HepG2 (cell line): ENCODE data around the gene PA2G4. TPM values are rescaled to one million over a fixed set of nuclear protein-coding genes. Genes with fewer than 3 reads are reported as not detected.

Source experiments
- JARID2 ChIP-seq: sonication (generic); formaldehyde crosslinking; IDR thresholded peaks from 2 replicates; pipeline ENCODE4 v1.8.1; 2023; ENCODE audit warnings: missing genetic modification reagents, inconsistent platforms; ENCODE audit not compliant: insufficient replicate concordance
- MEIS2 ChIP-seq: sonication (generic); formaldehyde crosslinking; IDR thresholded peaks from 2 replicates; pipeline ENCODE4 v1.9.0; 2021; ENCODE audit warnings: mild to moderate bottlenecking, missing genetic modification reagents
- MXD4 ChIP-seq: IDR thresholded peaks from 2 replicates; pipeline ENCODE4 v1.6.1; 2016; ENCODE audit warnings: mild to moderate bottlenecking, missing biosample characterization, missing genetic modification reagents
- NFYC ChIP-seq: IDR thresholded peaks from 2 replicates; pipeline ENCODE4 v1.6.1; 2016; ENCODE audit warnings: missing genetic modification reagents, missing compliant biosample characterization
- PLRG1 ChIP-seq: fragments of 450-650 bp; conservative IDR thresholded peaks from 2 replicates; pipeline ENCODE4 v1.6.1; 2016
- POLR2G ChIP-seq: fragments of 200-400 bp; formaldehyde crosslinking; IDR thresholded peaks from 2 replicates; pipeline ENCODE4 v1.6.1; 2018; ENCODE audit warnings: mild to moderate bottlenecking, low read depth, low read length, moderate library complexity
- U2AF1 ChIP-seq: fragments of 200-400 bp; formaldehyde crosslinking; optimal IDR thresholded peaks from 2 replicates; pipeline ENCODE3; 2017; ENCODE audit warnings: mild to moderate bottlenecking, low read depth, low read length
- ZBTB20 ChIP-seq: sonication (generic); formaldehyde crosslinking; IDR thresholded peaks from 2 replicates; pipeline ENCODE4 v1.8.1; 2023; ENCODE audit warnings: missing genetic modification reagents, low read depth, mild to moderate bottlenecking, borderline replicate concordance
- ZNF180 ChIP-seq: sonication (generic); formaldehyde crosslinking; IDR thresholded peaks from 2 replicates; pipeline ENCODE4 v1.4.0; 2020; ENCODE audit warnings: low read depth, missing genetic modification reagents, borderline replicate concordance
- polyA plus RNA-seq, 8 experiments: library from polyadenylated mRNA; depleted of rRNA in 3 of 8; stranded (reverse) in 7 of 8; unstranded in 1 of 8; fragments of >200 nt; fragmentation: Illumina TruSeq in 4 of 8; extraction: Trizol in 4 of 8; gene quantifications; 2 replicates each; pipeline versions ENCODE4 v1.2.1 to v1.2.3, GENCODE V29; 2011 to 2016; ENCODE audit warnings: low read depth in 4 of 8, missing spikeins in 1 of 8, mixed read lengths in 1 of 8; ENCODE audit not compliant: insufficient read depth in 1 of 8
- total RNA-seq, 5 experiments: library from RNA; depleted of rRNA; stranded (reverse); fragments of >200 nt; fragmentation: Illumina TruSeq; extraction: Trizol; gene quantifications; 2 replicates each; pipeline ENCODE4 v1.2.3, GENCODE V29; 2016; ENCODE audit warnings: low read depth in 1 of 5
- TF ChIP-seq, protein P1 (sequence below): sonication (generic); formaldehyde crosslinking; IDR thresholded peaks from 2 replicates; pipeline ENCODE4 v1.5.0; 2020; ENCODE audit warnings: mild to moderate bottlenecking, low read depth, missing genetic modification reagents, borderline replicate concordance
- TF ChIP-seq, protein P2 (sequence below): sonication (generic); formaldehyde crosslinking; conservative IDR thresholded peaks from 2 replicates; pipeline ENCODE4 v1.4.0; 2020; ENCODE audit warnings: missing genetic modification reagents
- TF ChIP-seq, protein P3 (sequence below): sonication (generic); formaldehyde crosslinking; IDR thresholded peaks from 2 replicates; pipeline ENCODE4 v1.4.0; 2020; ENCODE audit warnings: mild to moderate bottlenecking, missing genetic modification reagents
- TF ChIP-seq, protein P4 (sequence below): IDR thresholded peaks from 2 replicates; pipeline ENCODE4 v1.6.1; 2012; ENCODE audit warnings: low read depth, low read length, improper control_type of control experiment
- TF ChIP-seq, protein P5 (sequence below): sonication (generic); formaldehyde crosslinking; IDR thresholded peaks from 2 replicates; pipeline ENCODE4 v1.4.0; 2020; ENCODE audit warnings: mild to moderate bottlenecking, low read depth, missing genetic modification reagents

The PA2G4 gene
- total and polyA plus RNA-seq, 2 of the 13 experiments (the other 11 are each of a cell fraction or from before 2014, with no cell fraction given) = 147 to 240 TPM

DNA sequence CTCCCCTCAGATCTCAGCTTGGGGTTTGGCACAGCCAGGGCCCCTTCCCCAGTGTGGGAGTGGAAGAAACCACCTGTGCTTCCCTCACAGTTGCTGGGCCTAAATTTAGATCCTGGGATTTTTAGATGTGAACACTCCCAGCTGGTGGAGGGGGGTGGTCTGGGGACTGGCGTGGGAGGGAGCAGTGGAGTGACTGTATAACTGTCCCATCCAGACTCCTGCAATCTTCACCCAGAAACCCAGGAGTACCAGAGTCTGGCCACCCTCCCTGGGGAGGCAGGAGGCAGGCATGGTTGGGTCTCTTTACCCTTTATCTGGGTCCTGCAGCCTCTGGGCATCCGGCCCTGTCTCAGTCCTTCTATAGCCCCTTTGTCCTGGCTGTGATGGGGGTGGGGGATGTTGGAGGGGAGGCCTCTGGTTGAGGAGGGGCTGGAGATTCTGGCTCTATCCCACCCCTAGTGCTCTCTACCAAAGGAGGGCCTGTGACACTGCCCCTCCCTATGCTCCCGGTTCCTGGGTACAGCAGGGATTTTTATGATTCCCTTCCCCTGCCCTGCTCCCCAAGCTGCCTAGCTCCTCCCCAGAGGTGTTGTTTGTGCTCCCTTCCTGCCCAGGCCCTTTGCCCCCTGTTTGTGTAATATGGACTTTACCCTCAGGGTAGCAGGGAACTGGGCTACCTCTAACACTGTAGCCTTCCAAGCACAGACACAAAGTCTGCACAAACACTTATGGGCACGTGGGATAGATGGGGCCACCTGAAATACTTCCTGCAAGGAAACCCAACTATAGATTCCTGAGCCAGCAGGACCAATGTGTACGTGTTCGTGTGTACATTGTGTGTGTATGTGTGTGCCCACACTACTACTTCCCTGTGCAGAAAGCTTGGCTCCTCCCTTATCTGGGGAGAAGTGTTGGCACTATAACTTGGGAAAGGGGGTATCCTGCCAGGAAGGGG, 22.7 kb upstream of the PA2G4 start (continued):
- peak; percentile 53; the same call in 1 of the 2 replicates for TF ChIP-seq NFYC
- peak; percentile 71 for TF ChIP-seq JARID2 (CRISPR knock-in tag)
- TF ChIP-seq, protein P1, sequence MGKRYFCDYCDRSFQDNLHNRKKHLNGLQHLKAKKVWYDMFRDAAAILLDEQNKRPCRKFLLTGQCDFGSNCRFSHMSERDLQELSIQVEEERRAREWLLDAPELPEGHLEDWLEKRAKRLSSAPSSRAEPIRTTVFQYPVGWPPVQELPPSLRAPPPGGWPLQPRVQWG (CRISPR knock-in tag) = no peak
- TF ChIP-seq PLRG1 = no peak
- peak; percentile 99; the same call in 1 of the 2 replicates for TF ChIP-seq ZBTB20
- TF ChIP-seq, protein P2, sequence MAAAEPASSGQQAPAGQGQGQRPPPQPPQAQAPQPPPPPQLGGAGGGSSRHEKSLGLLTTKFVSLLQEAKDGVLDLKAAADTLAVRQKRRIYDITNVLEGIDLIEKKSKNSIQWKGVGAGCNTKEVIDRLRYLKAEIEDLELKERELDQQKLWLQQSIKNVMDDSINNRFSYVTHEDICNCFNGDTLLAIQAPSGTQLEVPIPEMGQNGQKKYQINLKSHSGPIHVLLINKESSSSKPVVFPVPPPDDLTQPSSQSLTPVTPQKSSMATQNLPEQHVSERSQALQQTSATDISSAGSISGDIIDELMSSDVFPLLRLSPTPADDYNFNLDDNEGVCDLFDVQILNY (CRISPR knock-in tag) = no peak
- TF ChIP-seq U2AF1 = no peak
- TF ChIP-seq, protein P3, sequence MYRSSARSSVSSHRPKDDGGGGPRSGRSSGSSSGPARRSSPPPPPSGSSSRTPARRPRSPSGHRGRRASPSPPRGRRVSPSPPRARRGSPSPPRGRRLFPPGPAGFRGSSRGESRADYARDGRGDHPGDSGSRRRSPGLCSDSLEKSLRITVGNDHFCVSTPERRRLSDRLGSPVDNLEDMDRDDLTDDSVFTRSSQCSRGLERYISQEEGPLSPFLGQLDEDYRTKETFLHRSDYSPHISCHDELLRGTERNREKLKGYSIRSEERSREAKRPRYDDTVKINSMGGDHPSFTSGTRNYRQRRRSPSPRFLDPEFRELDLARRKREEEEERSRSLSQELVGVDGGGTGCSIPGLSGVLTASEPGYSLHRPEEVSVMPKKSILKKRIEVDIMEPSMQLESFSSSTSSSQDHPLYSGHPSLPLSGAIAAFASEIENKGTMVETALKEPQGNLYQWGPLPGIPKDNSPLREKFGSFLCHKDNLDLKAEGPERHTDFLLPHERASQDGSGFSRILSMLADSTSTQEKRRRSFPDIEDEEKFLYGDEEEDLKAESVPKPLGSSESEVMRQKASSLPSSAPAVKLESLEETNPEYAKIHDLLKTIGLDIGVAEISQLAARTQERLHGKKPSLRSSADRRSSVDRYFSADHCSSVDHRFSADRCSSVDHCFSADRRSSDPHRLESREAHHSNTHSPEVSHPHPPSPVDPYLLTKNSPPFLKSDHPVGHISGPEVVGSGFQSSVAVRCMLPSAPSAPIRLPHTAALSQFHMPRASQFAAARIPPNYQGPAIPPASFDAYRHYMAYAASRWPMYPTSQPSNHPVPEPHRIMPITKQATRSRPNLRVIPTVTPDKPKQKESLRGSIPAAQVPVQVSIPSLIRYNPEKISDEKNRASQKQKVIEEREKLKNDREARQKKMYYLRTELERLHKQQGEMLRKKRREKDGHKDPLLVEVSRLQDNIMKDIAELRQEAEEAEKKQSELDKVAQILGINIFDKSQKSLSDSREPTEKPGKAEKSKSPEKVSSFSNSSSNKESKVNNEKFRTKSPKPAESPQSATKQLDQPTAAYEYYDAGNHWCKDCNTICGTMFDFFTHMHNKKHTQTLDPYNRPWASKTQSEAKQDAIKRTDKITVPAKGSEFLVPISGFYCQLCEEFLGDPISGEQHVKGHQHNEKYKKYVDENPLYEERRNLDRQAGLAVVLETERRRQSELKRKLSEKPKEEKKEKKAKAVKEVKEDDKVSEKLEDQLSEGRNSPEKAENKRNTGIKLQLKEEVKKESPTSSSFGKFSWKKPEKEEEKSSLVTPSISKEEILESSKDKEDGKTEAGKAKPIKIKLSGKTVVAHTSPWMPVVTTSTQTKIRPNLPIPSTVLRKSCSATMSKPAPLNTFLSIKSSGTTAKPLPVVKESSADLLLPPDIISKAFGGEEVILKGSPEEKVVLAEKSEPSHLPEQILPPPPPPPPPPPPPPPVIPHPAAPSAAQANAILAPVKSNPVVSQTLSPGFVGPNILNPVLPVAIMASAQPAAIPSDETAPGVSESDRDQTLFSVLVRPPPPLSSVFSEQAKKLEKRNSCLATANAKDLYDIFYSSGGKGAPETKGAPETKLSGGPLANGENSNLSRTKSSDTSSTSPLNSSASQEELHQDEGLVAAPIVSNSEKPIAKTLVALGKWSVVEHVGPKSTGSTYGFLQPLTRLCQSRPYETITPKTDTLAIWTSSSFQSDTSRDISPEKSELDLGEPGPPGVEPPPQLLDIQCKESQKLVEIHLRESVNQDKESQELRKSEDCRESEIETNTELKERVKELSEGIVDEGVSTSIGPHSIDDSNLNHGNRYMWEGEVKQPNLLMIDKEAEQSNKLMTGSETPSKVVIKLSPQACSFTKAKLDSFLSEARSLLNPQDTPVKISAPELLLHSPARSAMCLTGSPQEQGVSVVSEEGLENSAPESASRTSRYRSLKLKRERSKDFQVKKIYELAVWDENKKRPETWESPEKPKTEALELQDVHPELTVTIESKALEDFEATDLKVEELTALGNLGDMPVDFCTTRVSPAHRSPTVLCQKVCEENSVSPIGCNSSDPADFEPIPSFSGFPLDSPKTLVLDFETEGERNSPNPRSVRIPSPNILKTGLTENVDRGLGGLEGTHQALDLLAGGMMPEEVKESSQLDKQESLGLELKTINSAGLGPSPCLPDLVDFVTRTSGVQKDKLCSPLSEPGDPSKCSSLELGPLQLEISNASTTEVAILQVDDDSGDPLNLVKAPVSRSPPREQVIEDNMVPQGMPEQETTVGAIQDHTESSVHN (CRISPR knock-in tag) = peak; percentile 93
- TF ChIP-seq, protein P4, sequence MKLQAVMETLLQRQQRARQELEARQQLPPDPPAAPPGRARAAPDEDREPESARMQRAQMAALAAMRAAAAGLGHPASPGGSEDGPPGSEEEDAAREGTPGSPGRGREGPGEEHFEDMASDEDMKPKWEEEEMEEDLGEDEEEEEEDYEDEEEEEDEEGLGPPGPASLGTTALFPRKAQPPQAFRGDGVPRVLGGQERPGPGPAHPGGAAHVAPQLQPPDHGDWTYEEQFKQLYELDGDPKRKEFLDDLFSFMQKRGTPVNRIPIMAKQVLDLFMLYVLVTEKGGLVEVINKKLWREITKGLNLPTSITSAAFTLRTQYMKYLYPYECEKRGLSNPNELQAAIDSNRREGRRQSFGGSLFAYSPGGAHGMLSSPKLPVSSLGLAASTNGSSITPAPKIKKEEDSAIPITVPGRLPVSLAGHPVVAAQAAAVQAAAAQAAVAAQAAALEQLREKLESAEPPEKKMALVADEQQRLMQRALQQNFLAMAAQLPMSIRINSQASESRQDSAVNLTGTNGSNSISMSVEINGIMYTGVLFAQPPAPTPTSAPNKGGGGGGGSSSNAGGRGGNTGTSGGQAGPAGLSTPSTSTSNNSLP = peak; percentile 22; the same call in 1 of the 2 replicates
- TF ChIP-seq MXD4 (CRISPR knock-in tag) = peak; percentile 95
- TF ChIP-seq, protein P5, sequence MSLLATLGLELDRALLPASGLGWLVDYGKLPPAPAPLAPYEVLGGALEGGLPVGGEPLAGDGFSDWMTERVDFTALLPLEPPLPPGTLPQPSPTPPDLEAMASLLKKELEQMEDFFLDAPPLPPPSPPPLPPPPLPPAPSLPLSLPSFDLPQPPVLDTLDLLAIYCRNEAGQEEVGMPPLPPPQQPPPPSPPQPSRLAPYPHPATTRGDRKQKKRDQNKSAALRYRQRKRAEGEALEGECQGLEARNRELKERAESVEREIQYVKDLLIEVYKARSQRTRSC (CRISPR knock-in tag) = 0 out of 2 replicates have a peak, but pooled peaks have one; percentile 87
- TF ChIP-seq POLR2G = peak; percentile 77
- no peak for TF ChIP-seq ZNF180 (CRISPR knock-in tag)
- TF ChIP-seq MEIS2 = peak; percentile 65; the same call in 1 of the 2 replicates
